ENCODE data around the gene FOXN3. TPM values are rescaled to one million over a fixed set of nuclear protein-coding genes. Genes with fewer than 3 reads are reported as not detected.

The FOXN3 gene
- total and polyA plus RNA-seq, 2 donors (not counting 1 experiment from before 2014, with no cell fraction given): 27.9 to 33.3 TPM

DNA sequence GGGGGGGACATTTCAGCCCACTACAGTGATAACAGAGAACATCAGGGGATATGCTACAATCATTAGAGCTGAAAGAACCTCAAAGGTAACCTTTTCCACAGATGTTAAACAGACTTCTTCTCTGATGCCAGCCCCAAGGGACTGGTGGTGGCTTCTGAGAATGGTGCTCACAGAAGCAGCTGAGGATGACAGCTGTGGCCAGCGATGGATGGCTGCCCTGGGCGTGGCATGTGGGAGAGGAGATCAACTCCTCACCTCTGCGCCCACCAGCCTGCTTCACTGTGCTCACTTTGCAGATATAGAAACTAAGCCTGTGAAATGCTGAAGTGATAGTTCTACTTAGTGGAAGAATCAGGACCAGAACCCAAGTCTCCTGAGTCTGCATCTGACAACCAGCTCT is 33.0 kb downstream of the FOXN3 start:
- no peak overlapping the region for H3K4me2 ChIP-seq (ENCODE audit: extremely low read depth, insufficient read depth, low read length)
- H3K27me3 ChIP-seq (ENCODE audit: control insufficient read depth, insufficient read depth, low read length): no peaks in the 10 kb centered on the region

DNA sequence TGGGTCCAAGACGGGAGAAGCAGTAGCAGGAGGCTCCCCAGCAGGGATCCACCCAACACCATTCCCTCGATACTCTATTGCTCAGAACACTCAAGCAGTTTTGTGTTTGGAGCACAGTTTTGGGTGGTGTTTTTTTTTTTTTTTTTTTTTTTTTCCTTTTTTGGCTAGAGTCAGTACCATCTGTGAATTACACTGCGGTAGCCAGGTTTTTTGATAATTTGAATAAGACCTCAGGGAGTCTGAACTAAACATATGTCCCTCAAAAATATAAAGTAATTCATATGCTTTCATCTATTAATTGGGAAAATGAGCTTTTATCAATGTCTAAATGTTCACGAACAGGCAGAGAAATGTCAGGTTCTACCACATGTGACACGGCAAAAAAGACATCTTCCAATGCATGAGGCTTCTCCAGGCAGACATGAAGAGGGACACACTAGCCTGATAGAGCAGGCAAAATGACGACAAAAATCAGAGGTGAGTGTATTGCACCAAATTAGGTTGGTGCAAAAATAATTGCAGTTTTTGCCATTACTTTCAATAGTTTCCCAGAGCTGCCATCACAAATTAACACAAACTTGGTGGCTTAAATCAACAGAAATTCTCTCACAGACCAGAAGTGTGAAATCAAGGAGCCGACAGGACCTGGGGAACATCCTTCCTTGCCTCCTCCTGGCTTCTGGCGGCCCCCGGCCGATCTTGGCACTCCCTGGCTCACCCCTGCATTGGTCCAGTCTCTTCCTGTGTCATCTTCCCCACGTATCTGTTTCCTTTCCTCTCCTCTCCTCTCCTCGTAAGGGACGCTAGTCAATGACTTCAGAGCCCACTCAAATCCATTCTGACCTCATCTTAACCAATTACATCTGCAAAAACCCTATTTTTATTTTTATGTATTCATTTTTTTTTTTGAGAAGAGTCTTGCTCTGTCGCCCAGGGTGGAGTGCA is 33.9 kb downstream of the FOXN3 start:
- Histone ChIP-seq H3K27me3 (ENCODE audit: control insufficient read depth, insufficient read depth, low read length) (no peaks in the 10 kb centered on the region), H2AFZ (ENCODE audit: low read length) (no peak overlapping the region), H3K4me3 (replicated peaks in 1 of 4; ENCODE audit: control extremely low read depth in 1 of 4, insufficient read depth in 1 of 4, low read depth in 3 of 4, low read length in 4 of 4) (no peak overlapping the region), H3K79me2 (ENCODE audit: control insufficient read depth, insufficient read depth, low read length) (no peaks in the 10 kb centered on the region), H3K4me1 (ENCODE audit: control insufficient read depth, extremely low read depth, insufficient read depth, low read length) (no peaks in the 10 kb centered on the region), H3K9ac (ENCODE audit: insufficient read depth, low read length) (no peak overlapping the region), H3K4me2 (ENCODE audit: extremely low read depth, insufficient read depth, low read length) (no peak overlapping the region), H3K27ac (ENCODE audit: insufficient read depth, low read length) (no peak overlapping the region), H3K36me3 (ENCODE audit: control insufficient read depth, insufficient read depth, low read length) (no peaks in the 10 kb centered on the region), H3K9me3 (ENCODE audit: control insufficient read depth, insufficient read depth, low read depth, low read length) (no peaks in the 10 kb centered on the region), H4K20me1 (ENCODE audit: control insufficient read depth, extremely low read depth, insufficient read depth, low read length) (no peaks in the 10 kb centered on the region)
- no peak for DNase-seq (ENCODE audit: low read depth in 2 of 2)
- no peak for TF ChIP-seq EZH2 (IDR thresholded peaks at IDR 0.05; ENCODE audit: low read length, missing control alignments)
- TF ChIP-seq, protein P1, sequence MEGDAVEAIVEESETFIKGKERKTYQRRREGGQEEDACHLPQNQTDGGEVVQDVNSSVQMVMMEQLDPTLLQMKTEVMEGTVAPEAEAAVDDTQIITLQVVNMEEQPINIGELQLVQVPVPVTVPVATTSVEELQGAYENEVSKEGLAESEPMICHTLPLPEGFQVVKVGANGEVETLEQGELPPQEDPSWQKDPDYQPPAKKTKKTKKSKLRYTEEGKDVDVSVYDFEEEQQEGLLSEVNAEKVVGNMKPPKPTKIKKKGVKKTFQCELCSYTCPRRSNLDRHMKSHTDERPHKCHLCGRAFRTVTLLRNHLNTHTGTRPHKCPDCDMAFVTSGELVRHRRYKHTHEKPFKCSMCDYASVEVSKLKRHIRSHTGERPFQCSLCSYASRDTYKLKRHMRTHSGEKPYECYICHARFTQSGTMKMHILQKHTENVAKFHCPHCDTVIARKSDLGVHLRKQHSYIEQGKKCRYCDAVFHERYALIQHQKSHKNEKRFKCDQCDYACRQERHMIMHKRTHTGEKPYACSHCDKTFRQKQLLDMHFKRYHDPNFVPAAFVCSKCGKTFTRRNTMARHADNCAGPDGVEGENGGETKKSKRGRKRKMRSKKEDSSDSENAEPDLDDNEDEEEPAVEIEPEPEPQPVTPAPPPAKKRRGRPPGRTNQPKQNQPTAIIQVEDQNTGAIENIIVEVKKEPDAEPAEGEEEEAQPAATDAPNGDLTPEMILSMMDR (conservative IDR thresholded peaks at IDR 0.05 in 1 of 2, IDR thresholded peaks at IDR 0.05 in 1 of 2; ENCODE audit: low read depth in 1 of 2, low read length in 2 of 2): no peak

More for the DNA sequence above, 33.0 kb downstream of the FOXN3 start:
- H2AFZ ChIP-seq (ENCODE audit: low read length): no peak overlapping the region
- H3K4me1 ChIP-seq (ENCODE audit: control insufficient read depth, extremely low read depth, insufficient read depth, low read length): no peaks in the 10 kb centered on the region
- no peak for TF ChIP-seq EZH2 (IDR thresholded peaks at IDR 0.05; ENCODE audit: low read length, missing control alignments)
- TF ChIP-seq, protein P1 (conservative IDR thresholded peaks at IDR 0.05 in 1 of 2, IDR thresholded peaks at IDR 0.05 in 1 of 2; ENCODE audit: low read depth in 1 of 2, low read length in 2 of 2): no peak
- no peak overlapping the region for H3K27ac ChIP-seq (ENCODE audit: insufficient read depth, low read length)
- no peak for DNase-seq (ENCODE audit: low read depth in 2 of 2)
- no peaks in the 10 kb centered on the region for H4K20me1 ChIP-seq (ENCODE audit: control insufficient read depth, extremely low read depth, insufficient read depth, low read length)
- H3K9me3 ChIP-seq (ENCODE audit: control insufficient read depth, insufficient read depth, low read depth, low read length): no peaks in the 10 kb centered on the region
- no peaks in the 10 kb centered on the region for H3K36me3 ChIP-seq (ENCODE audit: control insufficient read depth, insufficient read depth, low read length)
- no peak overlapping the region for H3K9ac ChIP-seq (ENCODE audit: insufficient read depth, low read length)
- no peak overlapping the region for H3K4me3 ChIP-seq (replicated peaks in 1 of 4; ENCODE audit: control extremely low read depth in 1 of 4, insufficient read depth in 1 of 4, low read depth in 3 of 4, low read length in 4 of 4)
- H3K79me2 ChIP-seq (ENCODE audit: control insufficient read depth, insufficient read depth, low read length): no peaks in the 10 kb centered on the region

- TF ChIP-seq, protein P1 (conservative IDR thresholded peaks at IDR 0.05 in 1 of 2, IDR thresholded peaks at IDR 0.05 in 1 of 2; ENCODE audit: low read depth in 1 of 2, low read length in 2 of 2): no peak
- no peak for TF ChIP-seq EZH2 (IDR thresholded peaks at IDR 0.05; ENCODE audit: low read length, missing control alignments)
- H4K20me1 ChIP-seq (ENCODE audit: control insufficient read depth, extremely low read depth, insufficient read depth, low read length): no peaks in the 10 kb centered on the region
- no peaks in the 10 kb centered on the region for H3K4me1 ChIP-seq (ENCODE audit: control insufficient read depth, extremely low read depth, insufficient read depth, low read length)
- no peaks in the 10 kb centered on the region for H3K36me3 ChIP-seq (ENCODE audit: control insufficient read depth, insufficient read depth, low read length)
- no peak overlapping the region for H3K27ac ChIP-seq (ENCODE audit: insufficient read depth, low read length)
- H3K79me2 ChIP-seq (ENCODE audit: control insufficient read depth, insufficient read depth, low read length): no peaks in the 10 kb centered on the region
- no peak for DNase-seq (ENCODE audit: low read depth in 2 of 2)
- no peak overlapping the region for H3K9ac ChIP-seq (ENCODE audit: insufficient read depth, low read length)
- H3K9me3 ChIP-seq (ENCODE audit: control insufficient read depth, insufficient read depth, low read depth, low read length): no peaks in the 10 kb centered on the region
- no peaks in the 10 kb centered on the region for H3K27me3 ChIP-seq (ENCODE audit: control insufficient read depth, insufficient read depth, low read length)
- no peak overlapping the region for H3K4me2 ChIP-seq (ENCODE audit: extremely low read depth, insufficient read depth, low read length)
- no peak overlapping the region for H2AFZ ChIP-seq (ENCODE audit: low read length)
- H3K4me3 ChIP-seq (replicated peaks in 1 of 4; ENCODE audit: control extremely low read depth in 1 of 4, insufficient read depth in 1 of 4, low read depth in 3 of 4, low read length in 4 of 4): no peak overlapping the region
Measured at GRCh38 chr14:89382487-89382886, 34.5 kb downstream of the FOXN3 start.
